ENCODE measurements around the gene MRC1.
"Not testable (repeated sequence)": the region's sequence is repeated elsewhere in the genome, so short reads cannot be mapped to it uniquely, and the experiment has no call there.

Gene MRC1

GRCh38 chr10:17906002-17906401, 96.9 kb downstream of the MRC1 start:
- no peak for DNase-seq (ENCODE audit: low read depth)

DNA sequence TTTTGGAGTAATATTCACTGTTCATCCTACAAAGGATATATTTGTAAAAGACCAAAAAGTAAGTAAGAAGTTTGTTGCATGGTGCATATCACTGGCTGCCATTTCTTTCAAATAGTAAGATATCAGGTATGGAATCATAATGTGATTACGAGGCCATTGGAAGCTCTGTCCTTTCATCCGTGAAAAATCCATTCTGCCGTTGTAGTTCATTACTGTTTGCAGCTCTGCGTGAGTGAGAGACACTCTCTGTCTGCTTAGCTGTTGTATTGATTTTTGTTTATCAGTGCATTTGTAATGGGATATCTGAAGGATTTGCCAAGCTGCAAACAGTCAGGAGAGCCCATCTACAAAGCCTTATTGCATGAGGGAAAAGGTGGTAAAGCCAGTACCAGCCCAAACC, 98.5 kb downstream of the MRC1 start:
- DNase-seq (ENCODE audit: low read depth) = no peak

- DNase-seq (ENCODE audit: low read depth) = no peak
Observed at GRCh38 chr10:17910125-17910789, 101.1 kb downstream of the MRC1 start.

DNA sequence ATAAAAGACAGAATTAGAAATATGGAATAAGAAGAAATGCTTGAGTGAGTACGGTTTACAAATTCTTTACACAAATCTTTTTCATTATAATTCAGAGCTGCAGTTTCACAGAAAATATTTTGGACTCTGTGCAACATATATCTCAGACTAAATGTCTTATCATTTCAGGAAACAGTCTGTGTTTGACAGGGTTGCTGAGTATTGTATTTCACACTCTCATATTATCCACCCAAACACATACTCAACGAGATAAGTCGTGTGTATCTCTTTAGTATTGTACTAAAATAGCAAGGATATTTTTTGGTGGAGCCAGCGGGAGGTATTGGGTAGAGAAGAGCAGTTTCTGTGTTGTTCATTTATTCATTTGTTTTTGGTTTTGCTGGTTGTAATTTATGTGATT, 103.6 kb downstream of the MRC1 start:
- DNase-seq (ENCODE audit: low read depth) = no peak

DNA sequence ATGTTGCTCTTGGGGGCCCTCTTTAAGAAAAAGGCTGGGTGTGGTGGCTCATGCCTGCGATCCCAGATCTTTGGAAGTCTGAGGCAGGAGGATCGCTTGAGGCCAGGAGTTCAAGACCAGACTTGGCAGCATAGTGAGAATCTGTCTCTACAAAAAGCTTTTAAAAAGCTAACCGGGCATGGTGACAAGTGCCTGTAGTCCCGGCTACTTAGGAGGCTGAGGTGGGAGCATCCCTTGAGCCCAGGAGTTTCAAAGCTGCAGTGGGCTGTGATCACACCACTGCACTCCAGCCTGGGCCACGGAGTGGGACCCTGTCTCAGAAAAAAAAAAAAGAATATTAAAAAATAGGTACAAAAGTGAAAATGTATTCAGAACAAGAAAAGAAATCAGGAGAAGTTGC, 104.5 kb downstream of the MRC1 start:
- DNase-seq (ENCODE audit: low read depth) = no peak

DNA sequence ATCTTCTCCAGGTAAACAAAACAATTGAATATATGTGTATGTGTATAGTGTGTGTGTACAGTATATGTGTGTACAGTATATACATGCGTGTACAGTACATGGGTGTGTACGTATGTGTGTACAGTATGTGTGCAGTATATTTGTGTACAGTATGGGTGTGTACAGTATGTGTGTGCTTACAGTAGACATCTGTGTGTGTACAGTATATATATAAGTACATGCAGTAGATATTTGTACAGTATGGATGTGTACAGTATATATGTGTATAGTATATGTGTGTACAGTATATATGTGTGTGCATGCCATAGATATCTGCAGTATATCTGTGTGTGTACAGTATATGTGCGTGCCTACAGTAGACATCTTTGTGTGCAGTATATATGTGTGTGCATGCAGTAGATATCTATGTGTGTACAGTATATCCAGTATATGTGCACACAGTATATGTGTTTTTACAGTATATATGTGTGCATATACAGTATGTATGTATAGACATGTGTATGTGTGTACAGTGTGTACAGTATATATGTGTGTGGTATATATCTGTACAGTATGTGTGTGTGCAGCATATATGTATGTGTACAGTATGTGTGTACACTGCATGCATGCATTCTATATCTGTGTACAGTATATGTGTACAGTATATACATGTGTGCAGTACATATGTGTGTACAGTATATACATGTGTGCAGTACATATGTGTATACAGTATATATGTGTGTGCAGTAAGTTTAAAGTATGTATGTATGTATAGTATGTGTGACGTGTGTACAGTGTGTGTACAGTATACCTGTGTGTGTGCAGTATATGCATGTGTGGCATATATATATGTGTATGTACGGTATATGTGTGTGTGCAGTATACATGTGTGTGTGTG, 105.3 kb downstream of the MRC1 start:
- no peak for DNase-seq (ENCODE audit: low read depth)

- no peak for DNase-seq (ENCODE audit: low read depth)
Observed at GRCh38 chr10:17915181-17915580, 106.0 kb downstream of the MRC1 start.

GRCh38 chr10:17918187-17918903, 109.2 kb downstream of the MRC1 start:
- DNase-seq (ENCODE audit: low read depth) = no peak

- DNase-seq (ENCODE audit: low read depth) = no peak
Observed at GRCh38 chr10:17921378-17921777, 112.2 kb downstream of the MRC1 start.

- DNase-seq (ENCODE audit: low read depth) = peak; percentile 79
Observed at GRCh38 chr10:17923728-17924127, 114.6 kb downstream of the MRC1 start.

GRCh38 chr10:17943033-17943745, 134.0 kb downstream of the MRC1 start:
- no peak for DNase-seq (ENCODE audit: low read depth)

DNA sequence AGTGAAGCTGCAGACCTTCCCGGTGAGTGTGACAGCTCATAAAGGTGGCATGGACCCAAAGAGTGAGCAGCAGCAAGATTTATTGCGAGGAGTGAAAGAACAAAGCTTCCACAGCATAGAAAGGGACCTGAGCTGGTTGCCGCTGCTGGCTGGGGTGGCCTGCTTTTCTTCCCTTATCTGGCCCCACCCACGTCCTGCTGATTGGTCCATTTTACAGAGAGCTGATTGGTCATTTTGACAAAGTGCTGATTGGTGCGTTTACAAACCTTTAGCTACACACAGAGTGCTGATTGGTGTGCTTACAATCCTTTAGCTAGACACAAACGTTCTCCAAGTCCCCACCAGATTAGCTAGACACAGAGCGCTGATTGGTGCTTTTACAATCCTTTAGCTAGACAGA, 141.1 kb downstream of the MRC1 start:
- not testable (repeated sequence) for DNase-seq (ENCODE audit: low read depth)

GRCh38 chr10:17950726-17951125, 141.6 kb downstream of the MRC1 start:
- DNase-seq (ENCODE audit: low read depth) = no peak

GRCh38 chr10:17951868-17952371, 142.8 kb downstream of the MRC1 start, which contains the start of gene SLC39A12:
Gene SLC39A12 (plus strand): TSS chr10:17951918. CDS start chr10:17953277, 1,359 bp downstream.
- DNase-seq (ENCODE audit: low read depth) = no peak

DNA sequence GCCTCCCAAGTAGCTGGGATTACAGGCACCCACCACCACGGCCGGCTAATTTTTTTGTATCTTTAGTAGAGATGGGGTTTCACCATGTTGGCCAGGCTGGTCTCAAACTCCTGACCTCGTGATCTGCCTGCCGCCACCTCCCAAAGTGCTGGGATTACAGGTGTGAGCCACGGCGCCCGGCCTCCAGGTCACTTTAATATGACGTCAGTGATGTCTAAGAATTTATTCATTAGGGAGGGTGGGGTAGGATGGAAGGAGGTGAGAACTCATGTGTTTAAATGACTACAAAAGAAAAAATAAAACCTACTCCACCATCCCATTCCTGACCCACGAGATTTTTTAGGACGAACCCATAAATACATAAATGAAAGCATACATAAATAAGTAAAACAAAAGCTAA, 145.2 kb downstream of the MRC1 start:
- not testable (repeated sequence) for DNase-seq (ENCODE audit: low read depth)

GRCh38 chr10:17954861-17955260, 145.7 kb downstream of the MRC1 start:
- DNase-seq (ENCODE audit: low read depth) = no peak

DNA sequence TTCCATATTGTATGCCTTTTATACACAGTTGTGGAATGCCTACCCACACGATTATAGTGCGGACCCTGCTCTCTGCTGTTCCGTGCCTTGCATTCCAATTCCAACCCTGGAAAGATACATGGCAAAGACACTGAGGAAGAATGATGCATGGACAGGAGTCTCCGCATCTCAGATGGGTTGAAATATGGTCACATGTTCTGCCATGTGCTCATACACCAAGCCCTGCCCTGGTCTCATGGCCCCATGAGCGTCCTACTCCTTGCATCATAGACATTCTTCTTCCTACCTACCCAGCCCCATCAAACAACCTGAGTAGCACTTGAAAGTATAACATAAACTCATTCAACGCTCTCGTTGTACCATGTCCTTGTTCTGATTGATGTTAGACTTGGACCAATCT, 148.9 kb downstream of the MRC1 start:
- DNase-seq (ENCODE audit: low read depth) = no peak

DNA sequence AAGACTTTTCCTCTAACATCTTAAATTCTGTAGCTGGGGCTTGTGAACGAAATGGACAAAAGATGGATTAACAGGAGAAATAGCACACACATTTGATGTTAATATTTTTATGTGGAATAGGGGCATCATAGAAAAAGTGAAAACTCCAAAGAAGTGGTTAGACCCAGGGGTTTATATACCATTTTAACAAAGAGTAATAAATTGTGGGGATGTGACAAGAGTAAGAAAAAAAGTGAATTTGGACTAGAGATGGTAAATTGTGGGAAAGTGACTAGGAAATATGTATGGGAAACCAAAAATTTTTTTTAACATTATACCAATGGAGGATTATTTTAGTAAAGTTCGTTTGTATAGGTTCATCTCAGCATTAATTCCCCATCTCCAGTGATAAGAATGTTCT, 150.7 kb downstream of the MRC1 start:
- no peak for DNase-seq (ENCODE audit: low read depth)

All from HS-27A (cell line).